Measurements from ENCODE around the gene CLDN2. TPM values are rescaled to one million over a fixed set of nuclear protein-coding genes. Genes with fewer than 3 reads are reported as not detected.
"Not testable (repeated sequence)": the region's sequence is repeated elsewhere in the genome, so short reads cannot be mapped to it uniquely, and the experiment has no call there.

Gene CLDN2
- total RNA-seq, 4 donors from 2014 or later = 9.9 to 86.5 (median 36.0) TPM

GRCh38 chrX:106957856-106958255 lies 37.7 kb downstream of the CLDN2 start:
- Histone ChIP-seq H3K27me3 (no peaks in the 10 kb centered on the region), H3K9me3 (no peaks in the 10 kb centered on the region)
- TF ChIP-seq POLR2A (IDR thresholded peaks at IDR 0.05) = no peak
- TF ChIP-seq CTCF (IDR thresholded peaks at IDR 0.05) = no peak

GRCh38 chrX:106959901-106960300 lies 39.7 kb downstream of the CLDN2 start:
- TF ChIP-seq CTCF (IDR thresholded peaks at IDR 0.05) (peak in 3 of 6 experiments; percentile 49 to 53 (median 51)), POLR2A (IDR thresholded peaks at IDR 0.05) (no peak)
- no peak for DNase-seq
- H3K4me1 ChIP-seq = no peaks in the 10 kb centered on the region

More at GRCh38 chrX:106957856-106958255, 37.7 kb downstream of the CLDN2 start:
- no peak overlapping the region for H3K27ac ChIP-seq
- no peak for DNase-seq
- no peaks in the 10 kb centered on the region for H3K4me1 ChIP-seq
- no peaks in the 10 kb centered on the region for H3K36me3 ChIP-seq
- H3K4me3 ChIP-seq = no peak overlapping the region

GRCh38 chrX:106963111-106963510 lies 42.9 kb downstream of the CLDN2 start:
- TF ChIP-seq POLR2A (IDR thresholded peaks at IDR 0.05) (no peak), CTCF (IDR thresholded peaks at IDR 0.05) (no peak)
- no peak for DNase-seq
- Histone ChIP-seq H3K36me3 (no peaks in the 10 kb centered on the region), H3K9me3 (no peaks in the 10 kb centered on the region), H3K4me3 (no peak overlapping the region), H3K27me3 (no peaks in the 10 kb centered on the region), H3K4me1 (no peaks in the 10 kb centered on the region), H3K27ac (no peak overlapping the region)

More at GRCh38 chrX:106959901-106960300, 39.7 kb downstream of the CLDN2 start:
- no peak overlapping the region for H3K4me3 ChIP-seq
- no peaks in the 10 kb centered on the region for H3K36me3 ChIP-seq
- no peak overlapping the region for H3K27ac ChIP-seq
- no peaks in the 10 kb centered on the region for H3K9me3 ChIP-seq
- H3K27me3 ChIP-seq = no peaks in the 10 kb centered on the region

GRCh38 chrX:106964290-106964689 lies 44.1 kb downstream of the CLDN2 start:
- no peak overlapping the region for H3K27ac ChIP-seq
- H3K27me3 ChIP-seq = no peaks in the 10 kb centered on the region
- H3K9me3 ChIP-seq = no peaks in the 10 kb centered on the region
- H3K4me3 ChIP-seq = no peak overlapping the region
- no peak for DNase-seq
- H3K4me1 ChIP-seq = no peaks in the 10 kb centered on the region
- no peak for TF ChIP-seq CTCF (IDR thresholded peaks at IDR 0.05)
- TF ChIP-seq POLR2A (IDR thresholded peaks at IDR 0.05) = no peak
- H3K36me3 ChIP-seq = no peaks in the 10 kb centered on the region

- not testable (repeated sequence) for H3K27me3 ChIP-seq, H3K27ac ChIP-seq, H3K4me1 ChIP-seq, H3K36me3 ChIP-seq, H3K4me3 ChIP-seq, DNase-seq, H3K9me3 ChIP-seq
Measured at GRCh38 chrX:106966547-106966946, 46.3 kb downstream of the CLDN2 start.

GRCh38 chrX:106972896-106973295 lies 52.7 kb downstream of the CLDN2 start:
- Histone ChIP-seq H3K4me1 (no peaks in the 10 kb centered on the region), H3K4me3 (no peak overlapping the region), H3K27me3 (no peaks in the 10 kb centered on the region), H3K36me3 (no peaks in the 10 kb centered on the region), H3K9me3 (no peaks in the 10 kb centered on the region), H3K27ac (no peak overlapping the region)
- TF ChIP-seq POLR2A (IDR thresholded peaks at IDR 0.05) (no peak), CTCF (IDR thresholded peaks at IDR 0.05) (no peak)
- no peak for DNase-seq
